T1000 (cell line): ENCODE data around the gene TLX3.

ENCODE experiments used
- DNase-seq: peaks from one replicate; lab custom pipeline; 2025; ENCODE audit warnings: mixed read lengths; lab: John Stamatoyannopoulos, UW

The TLX3 gene

GRCh38 chr5:171306166-171306565 is 2.9 kb upstream of the TLX3 start:
- no peak for DNase-seq

GRCh38 chr5:171306781-171307591 is 2.1 kb upstream of the TLX3 start:
- no peak for DNase-seq

DNA sequence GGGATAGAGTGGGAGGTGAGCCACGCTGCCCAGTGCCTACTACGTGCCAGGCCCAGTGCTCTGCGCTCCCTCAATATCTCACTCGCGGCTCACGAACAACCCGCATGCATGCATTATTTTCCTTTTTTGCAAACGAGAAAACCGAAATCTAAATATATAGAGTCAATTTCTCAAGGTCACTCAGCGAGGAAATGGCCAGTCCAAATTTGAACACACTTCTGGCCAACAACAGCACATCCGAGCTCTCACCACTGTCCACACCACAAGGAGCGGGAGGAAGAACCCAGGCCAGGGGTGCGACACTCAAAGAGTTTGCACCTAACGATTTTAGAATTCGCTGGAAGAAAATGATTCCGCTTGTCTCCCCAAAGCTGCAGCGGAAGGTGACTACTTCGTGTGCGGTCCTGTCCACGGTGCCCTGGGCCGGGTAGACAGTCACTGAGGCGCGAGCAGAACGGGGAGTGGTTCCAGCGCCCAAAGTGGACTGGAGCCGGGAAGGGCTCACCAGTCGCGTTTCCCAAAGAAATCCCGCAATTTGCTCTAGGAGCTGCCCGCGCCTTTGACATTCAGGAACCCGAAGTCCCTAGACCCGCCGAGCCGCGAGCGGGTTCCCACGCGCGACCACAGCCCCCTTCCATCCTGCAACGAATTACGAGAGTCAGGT is 1.1 kb upstream of the TLX3 start:
- no peak for DNase-seq

DNA sequence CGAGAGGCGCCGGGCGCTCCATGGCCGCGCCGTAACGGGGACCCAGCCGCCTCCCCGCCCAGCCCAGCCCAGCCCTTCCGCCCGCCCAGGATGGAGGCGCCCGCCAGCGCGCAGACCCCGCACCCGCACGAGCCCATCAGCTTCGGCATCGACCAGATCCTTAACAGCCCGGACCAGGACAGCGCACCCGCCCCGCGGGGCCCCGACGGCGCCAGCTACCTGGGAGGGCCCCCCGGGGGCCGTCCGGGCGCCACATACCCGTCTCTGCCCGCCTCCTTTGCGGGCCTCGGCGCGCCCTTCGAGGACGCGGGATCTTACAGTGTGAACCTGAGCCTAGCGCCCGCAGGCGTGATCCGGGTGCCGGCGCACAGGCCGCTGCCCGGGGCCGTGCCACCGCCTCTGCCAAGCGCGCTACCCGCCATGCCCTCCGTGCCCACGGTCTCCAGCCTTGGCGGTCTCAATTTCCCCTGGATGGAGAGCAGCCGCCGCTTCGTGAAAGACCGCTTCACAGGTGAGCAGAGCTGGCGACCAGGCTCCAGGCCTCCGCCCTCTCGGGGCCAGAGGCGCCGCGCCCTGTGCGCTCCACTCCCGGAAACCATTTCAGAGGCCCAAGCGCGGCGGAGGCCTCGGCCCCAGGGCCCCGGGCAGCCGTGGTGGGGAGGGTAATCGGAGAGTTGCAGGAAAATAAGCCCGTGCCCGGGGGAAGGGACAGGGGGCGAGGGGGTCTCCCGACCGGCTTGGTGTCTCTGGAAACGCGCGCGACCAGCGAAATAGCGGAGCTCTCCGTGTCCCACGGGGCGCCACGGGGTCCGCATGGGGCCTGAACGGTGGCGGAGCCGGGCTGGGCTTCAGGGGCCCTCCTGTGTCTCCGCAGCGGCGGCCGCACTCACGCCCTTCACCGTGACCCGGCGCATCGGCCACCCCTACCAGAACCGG is 496 bp downstream of the TLX3 start:
- no peak for DNase-seq

GRCh38 chr5:171310212-171310818 is 1.3 kb downstream of the TLX3 start:
- DNase-seq: no peak

GRCh38 chr5:171310819-171311321 is 1.8 kb downstream of the TLX3 start:
- no peak for DNase-seq

DNA sequence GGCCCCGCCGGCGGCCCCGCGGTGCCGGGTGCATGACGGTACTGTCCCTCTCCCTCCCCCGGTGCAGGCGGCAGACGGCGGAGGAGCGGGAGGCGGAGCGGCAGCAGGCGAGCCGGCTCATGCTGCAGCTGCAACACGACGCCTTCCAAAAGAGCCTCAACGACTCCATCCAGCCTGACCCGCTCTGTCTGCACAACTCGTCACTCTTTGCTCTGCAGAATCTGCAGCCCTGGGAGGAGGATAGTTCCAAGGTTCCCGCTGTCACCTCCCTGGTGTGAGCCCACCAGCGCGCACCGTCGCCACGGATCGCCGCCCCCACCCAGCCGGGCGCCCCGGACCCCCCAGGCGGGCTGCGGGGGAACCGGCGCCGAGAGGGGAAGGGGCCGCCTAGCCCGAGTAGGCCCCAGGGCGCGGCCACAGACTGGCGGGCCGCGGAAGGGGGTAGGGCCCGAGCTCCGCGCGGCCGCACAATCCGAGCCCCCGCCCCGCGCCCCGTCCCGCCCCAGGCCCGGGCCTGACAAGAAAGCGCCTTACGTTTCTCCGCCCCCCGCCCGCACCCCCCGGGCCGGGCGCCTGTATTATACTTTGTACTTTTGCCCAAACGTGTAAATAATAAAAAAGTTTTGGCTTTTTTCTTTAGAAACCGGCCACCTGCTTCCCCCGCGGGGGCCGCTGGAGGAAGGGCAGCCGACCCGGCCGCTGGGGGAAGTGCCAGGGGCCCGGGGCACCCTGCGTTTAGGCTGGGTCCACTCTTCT is 2.5 kb downstream of the TLX3 start:
- no peak for DNase-seq

DNA sequence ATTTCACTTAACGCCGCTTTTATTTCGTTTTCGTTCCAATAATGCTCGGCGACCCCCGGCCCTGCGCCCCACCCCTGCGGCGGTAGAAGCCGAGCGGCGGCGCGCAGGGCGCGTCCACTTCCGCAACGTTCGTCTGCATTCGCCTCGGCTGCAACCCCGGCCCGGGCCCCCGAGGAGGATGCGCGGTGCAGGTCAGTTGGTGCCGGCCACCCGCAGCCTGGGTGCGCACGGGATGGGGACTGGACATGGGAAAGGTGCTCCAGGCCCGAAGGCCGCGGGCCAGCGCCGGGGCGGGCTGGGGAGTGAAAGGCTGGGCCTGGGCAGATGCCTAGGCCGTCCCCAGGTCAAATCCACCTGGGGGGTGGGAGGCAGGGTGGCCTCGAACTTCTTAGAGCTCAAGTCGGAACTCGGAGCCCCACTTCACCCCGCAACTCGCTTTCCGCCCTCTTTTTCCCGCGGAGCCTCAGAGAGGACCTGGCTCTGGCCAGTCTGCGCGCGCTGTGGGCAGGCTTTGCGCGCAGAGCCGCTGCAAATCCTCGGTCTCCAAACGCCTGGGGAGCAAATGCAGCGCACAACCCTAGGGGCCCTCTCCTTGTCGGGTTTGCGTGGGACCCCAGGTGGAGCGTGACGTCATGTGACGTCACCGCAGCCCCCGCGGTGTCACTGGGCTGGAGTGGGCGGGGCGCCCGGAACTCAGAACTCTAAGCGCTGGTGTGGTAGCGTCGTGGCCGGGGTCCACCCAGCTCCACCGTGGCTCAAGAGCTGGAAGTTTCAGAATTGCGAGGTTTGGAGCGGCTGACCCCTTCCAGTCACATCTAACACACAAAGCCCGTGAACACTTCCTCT is 3.3 kb downstream of the TLX3 start:
- no peak for DNase-seq

DNA sequence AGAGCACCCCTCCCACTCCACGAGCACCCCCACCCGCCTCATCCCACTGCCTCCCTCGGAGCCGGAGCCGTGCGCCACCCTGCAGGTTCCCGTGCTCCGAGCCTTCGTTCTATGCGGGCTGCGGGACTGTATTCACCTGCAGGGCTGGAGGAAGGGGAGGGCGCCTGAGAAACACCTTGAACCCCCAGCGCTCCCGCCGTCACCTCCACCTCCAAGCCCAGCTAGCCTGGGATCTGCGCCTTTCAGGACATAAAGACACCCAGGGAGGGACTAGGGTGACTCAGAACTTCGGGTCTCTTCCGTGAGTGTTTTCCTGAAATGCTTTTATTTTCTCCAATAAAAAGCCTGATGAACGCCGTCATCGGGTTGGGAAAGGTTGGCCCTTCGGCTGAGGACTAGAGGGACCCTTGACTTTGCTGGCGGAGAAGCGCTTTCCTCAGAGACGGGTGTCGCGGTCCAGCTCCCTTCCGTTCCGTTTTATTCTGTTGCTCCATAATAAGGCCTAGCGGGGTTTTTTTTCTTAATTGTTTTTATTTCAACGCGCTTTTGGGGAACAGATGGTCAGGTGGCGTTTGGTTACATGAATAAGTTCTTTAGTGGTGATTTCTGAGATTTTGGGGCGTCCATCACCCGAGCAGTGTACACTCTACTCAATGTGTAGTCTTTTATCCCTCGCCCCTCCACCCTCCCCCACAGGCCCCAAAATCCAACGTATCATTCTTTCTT is 4.6 kb downstream of the TLX3 start:
- DNase-seq: no peak

DNA sequence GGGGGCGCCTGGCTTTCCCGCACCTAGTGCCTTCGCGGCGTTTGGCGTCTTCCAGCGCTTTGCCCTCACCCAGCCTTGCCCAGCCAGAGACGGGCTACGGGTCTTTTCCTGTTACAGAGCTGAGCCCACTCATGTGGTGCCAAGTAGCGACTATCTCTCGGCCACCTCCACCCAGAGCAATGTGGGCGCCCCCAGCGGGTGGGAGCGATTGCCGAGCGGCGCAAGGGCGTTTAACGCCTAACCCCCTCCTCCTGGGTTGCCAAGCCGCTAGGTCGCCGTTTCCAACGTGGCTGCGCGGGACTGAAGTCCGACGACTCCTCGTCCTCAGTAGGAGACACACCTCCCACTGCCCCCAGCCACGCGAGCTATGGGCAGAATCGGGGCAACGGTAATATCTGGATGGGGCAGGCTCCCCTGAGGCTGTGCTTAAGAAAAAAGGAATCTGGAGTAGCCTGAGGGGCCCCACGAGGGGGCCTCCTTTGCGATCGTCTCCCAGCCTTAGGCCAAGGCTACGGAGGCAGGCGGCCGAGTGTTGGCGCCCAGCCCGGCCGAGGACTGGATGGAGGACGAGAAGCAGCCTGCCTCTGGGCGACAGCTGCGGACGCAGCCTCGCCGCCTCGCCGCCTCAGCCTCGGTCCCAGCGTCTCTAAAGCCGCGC is 5.8 kb downstream of the TLX3 start:
- DNase-seq: no peak

DNA sequence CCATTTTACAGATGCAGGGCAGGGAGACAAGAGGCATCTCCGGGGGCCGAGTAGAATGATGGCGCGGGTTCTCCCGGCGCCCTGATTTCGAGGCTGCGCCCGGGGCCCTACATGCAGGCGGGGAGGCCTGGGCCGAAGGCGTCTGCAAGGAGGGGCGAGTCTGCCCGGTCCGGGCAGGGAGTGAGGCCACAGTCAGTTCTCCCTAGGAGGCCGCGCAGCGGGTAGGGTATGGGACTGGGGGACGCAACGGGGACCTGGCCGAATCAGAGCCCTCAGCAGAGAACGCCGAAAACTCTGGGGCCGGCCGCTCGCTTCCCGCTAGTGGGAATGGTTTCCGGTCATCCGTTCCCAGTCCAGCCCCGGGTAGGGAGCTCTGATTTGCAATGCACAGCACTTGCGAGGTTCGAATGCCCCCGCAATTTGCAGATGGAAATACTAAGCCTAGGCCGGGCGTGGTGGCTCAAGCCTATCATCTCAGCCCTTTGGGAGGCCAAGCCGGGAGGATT is 6.4 kb downstream of the TLX3 start:
- no peak for DNase-seq

DNA sequence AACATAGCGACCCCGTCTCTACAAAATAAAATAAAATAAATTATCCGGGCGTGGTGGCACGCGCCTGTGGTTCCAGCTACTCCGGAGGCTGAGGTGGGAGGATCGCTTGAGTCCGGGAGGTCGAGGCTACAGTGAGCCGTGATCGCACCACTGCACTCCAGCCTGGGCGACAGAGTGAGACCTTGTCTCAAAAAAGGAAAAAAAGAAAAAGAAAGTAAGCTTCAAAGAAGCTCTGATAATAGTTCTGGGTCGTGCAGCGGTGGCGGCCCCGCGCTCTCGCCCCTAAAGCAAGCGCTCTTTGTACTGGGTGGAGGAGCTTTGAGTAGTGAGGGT is 6.8 kb downstream of the TLX3 start:
- DNase-seq: no peak

- DNase-seq: no peak
These were observed 7.4 kb downstream of the TLX3 start for GRCh38 chr5:171316258-171317121.

DNA sequence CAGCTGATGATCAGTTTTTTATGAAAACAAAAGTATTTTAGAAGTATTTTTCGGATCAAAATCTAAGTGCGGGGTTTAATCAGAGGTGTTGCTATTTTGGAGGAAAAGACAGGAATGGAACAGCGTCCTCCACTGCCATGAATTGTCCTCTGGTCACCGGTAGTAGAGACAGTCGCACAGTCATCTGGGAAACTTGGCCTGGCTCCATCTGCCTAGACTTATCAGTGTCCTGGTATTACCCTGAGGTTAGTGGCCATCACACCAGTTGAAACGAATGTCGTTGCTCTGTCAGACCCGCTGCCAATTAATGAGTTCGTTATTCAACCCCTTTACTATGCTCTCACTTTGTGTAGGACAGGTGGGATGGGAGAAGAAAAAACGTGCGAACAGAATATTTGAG is 8.2 kb downstream of the TLX3 start:
- no peak for DNase-seq

DNA sequence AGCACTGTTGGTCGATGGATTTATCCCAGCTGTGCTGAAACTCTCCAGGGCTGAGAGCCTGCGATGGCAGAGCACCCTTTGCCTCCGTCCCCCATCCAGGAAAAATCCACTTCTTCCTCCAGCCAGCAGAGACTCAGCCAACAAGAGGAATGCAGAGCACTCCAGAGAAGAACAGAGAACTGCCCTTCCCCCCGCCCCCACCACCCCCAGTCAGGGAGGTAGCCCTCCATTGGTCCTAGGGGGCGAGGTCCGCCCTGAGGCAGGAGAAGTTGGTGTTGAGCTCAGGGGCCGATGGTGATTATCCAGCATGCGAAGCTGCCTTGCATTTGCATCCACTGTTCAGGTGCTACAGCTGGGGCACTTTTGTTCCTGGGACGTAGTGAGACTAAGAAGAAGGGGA is 9.0 kb downstream of the TLX3 start:
- no peak for DNase-seq

- DNase-seq: no peak
These were observed 12.4 kb downstream of the TLX3 start for GRCh38 chr5:171321447-171321846.

- DNase-seq: no peak
These were observed 13.5 kb downstream of the TLX3 start for GRCh38 chr5:171322527-171322926.

DNA sequence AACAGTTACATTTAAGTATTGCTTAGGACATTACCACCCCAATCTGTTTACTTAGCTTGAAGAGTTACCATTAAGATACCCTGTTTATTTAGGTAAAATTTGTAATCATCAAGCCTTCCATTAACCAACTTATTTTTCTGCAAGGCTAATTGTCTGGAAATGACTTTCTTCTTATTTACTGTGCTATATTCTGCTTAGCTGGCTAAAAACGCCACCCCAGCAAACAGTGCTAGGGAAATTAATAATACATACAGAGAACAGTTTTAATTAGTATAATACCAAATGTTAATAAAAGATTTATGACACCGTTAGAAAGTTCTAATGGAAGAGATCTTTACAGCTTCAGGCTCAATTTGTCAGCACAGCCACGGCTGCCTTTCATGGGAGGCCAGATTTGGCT is 14.0 kb downstream of the TLX3 start:
- no peak for DNase-seq
